HepG2 (cell line): ENCODE results near the gene SLC50A1. TPM values are rescaled to one million over a fixed set of nuclear protein-coding genes. Genes with fewer than 3 reads are reported as not detected.
A peak's percentile ranks its signal among the peaks of the same experiment; 100 is the strongest.

Source experiments
- AKNA ChIP-seq: sonication (generic); formaldehyde crosslinking; IDR thresholded peaks from 2 replicates; pipeline ENCODE4 v1.4.0; 2020; ENCODE audit warnings: missing genetic modification reagents, borderline replicate concordance
- CEBPZ ChIP-seq: IDR thresholded peaks from 2 replicates; pipeline ENCODE4 v1.6.1; 2012; ENCODE audit warnings: low read length, improper control_type of control experiment
- GZF1 ChIP-seq: sonication (generic); formaldehyde crosslinking; IDR thresholded peaks from 2 replicates; pipeline ENCODE4 v1.5.1; 2020; ENCODE audit warnings: mild to moderate bottlenecking, missing genetic modification reagents
- KDM5B ChIP-seq: sonication (generic); formaldehyde crosslinking; IDR thresholded peaks from 2 replicates; pipeline ENCODE4 v1.4.0; 2020; ENCODE audit warnings: missing genetic modification reagents, mild to moderate bottlenecking, borderline replicate concordance
- LCORL ChIP-seq, 2 experiments: fragments of 450-650 bp in 1 of 2; sonication (generic) in 1 of 2; formaldehyde crosslinking in 1 of 2; IDR thresholded peaks; 2 replicates each; pipeline versions ENCODE4 v1.5.0 to v1.6.1; 2017 to 2020; ENCODE audit warnings: antibody characterized with exemption in 1 of 2, missing genetic modification reagents in 1 of 2
- MEIS2 ChIP-seq: sonication (generic); formaldehyde crosslinking; IDR thresholded peaks from 2 replicates; pipeline ENCODE4 v1.9.0; 2021; ENCODE audit warnings: mild to moderate bottlenecking, missing genetic modification reagents
- NRL ChIP-seq: sonication (generic); formaldehyde crosslinking; IDR thresholded peaks from 2 replicates; pipeline ENCODE4 v1.5.0; 2020; ENCODE audit warnings: missing genetic modification reagents, mild to moderate bottlenecking, moderate library complexity, borderline replicate concordance
- PAF1 ChIP-seq: IDR thresholded peaks from 2 replicates; pipeline ENCODE4 v1.6.1; 2016; ENCODE audit warnings: missing genetic modification reagents, missing compliant biosample characterization
- SAP130 ChIP-seq: IDR thresholded peaks from 2 replicates; pipeline ENCODE4 v1.6.1; 2016; ENCODE audit warnings: low read depth
- SNRNP70 ChIP-seq: fragments of 200-400 bp; formaldehyde crosslinking; IDR thresholded peaks from 2 replicates; pipeline ENCODE4 v1.6.1; 2017; ENCODE audit warnings: mild to moderate bottlenecking, low read depth, low read length, moderate library complexity
- SP2 ChIP-seq: sonication (generic); formaldehyde crosslinking; IDR thresholded peaks from 2 replicates; pipeline ENCODE4 v1.5.1; 2020; ENCODE audit warnings: mild to moderate bottlenecking, missing genetic modification reagents
- SRSF9 ChIP-seq: fragments of 200-400 bp; formaldehyde crosslinking; IDR thresholded peaks from 2 replicates; pipeline ENCODE4 v1.6.1; 2018; ENCODE audit warnings: borderline replicate concordance, mild to moderate bottlenecking, low read depth, low read length; ENCODE audit not compliant: insufficient read depth, poor library complexity, severe bottlenecking
- ZFP1 ChIP-seq: IDR thresholded peaks from 2 replicates; pipeline ENCODE4 v1.6.1; 2016
- ZFP90 ChIP-seq: sonication (generic); formaldehyde crosslinking; IDR thresholded peaks from 2 replicates; pipeline ENCODE4 v1.8.0; 2022; ENCODE audit warnings: missing genetic modification reagents, mild to moderate bottlenecking, inconsistent platforms, borderline replicate concordance
- ZNF329 ChIP-seq: sonication (generic); formaldehyde crosslinking; IDR thresholded peaks from 2 replicates; pipeline ENCODE4 v1.9.0; 2021; ENCODE audit warnings: low read depth, mild to moderate bottlenecking, missing genetic modification reagents
- ZNF788 ChIP-seq: sonication (generic); formaldehyde crosslinking; IDR thresholded peaks from 2 replicates; pipeline ENCODE4 v1.5.0; 2020; ENCODE audit warnings: mild to moderate bottlenecking, missing genetic modification reagents, borderline replicate concordance
- ZSCAN30 ChIP-seq: sonication (generic); formaldehyde crosslinking; IDR thresholded peaks from 2 replicates; pipeline ENCODE4 v1.5.0; 2020; ENCODE audit warnings: mild to moderate bottlenecking, missing genetic modification reagents
- polyA plus RNA-seq, 8 experiments: library from polyadenylated mRNA; depleted of rRNA in 3 of 8; stranded (reverse) in 7 of 8; unstranded in 1 of 8; fragments of >200 nt; fragmentation: Illumina TruSeq in 4 of 8; extraction: Trizol in 4 of 8; gene quantifications; 2 replicates each; pipeline versions ENCODE4 v1.2.1 to v1.2.3, GENCODE V29; 2011 to 2016; ENCODE audit warnings: low read depth in 4 of 8, missing spikeins in 1 of 8, mixed read lengths in 1 of 8; ENCODE audit not compliant: insufficient read depth in 1 of 8
- total RNA-seq, 5 experiments: library from RNA; depleted of rRNA; stranded (reverse); fragments of >200 nt; fragmentation: Illumina TruSeq; extraction: Trizol; gene quantifications; 2 replicates each; pipeline ENCODE4 v1.2.3, GENCODE V29; 2016; ENCODE audit warnings: low read depth in 1 of 5
- TF ChIP-seq, protein P1 (sequence below): sonication (generic); formaldehyde crosslinking; IDR thresholded peaks from 2 replicates; pipeline ENCODE4 v1.8.0; 2022; ENCODE audit warnings: mild to moderate bottlenecking, missing genetic modification reagents, moderate library complexity
- TF ChIP-seq, protein P2 (sequence below): sonication (generic); formaldehyde crosslinking; IDR thresholded peaks from 2 replicates; pipeline ENCODE4 v1.4.0; 2020; ENCODE audit warnings: missing genetic modification reagents

Gene SLC50A1
- total and polyA plus RNA-seq, 2 of the 13 experiments (the other 11 are each of a cell fraction or from before 2014, with no cell fraction given), result 22.5 to 46.8 TPM

DNA sequence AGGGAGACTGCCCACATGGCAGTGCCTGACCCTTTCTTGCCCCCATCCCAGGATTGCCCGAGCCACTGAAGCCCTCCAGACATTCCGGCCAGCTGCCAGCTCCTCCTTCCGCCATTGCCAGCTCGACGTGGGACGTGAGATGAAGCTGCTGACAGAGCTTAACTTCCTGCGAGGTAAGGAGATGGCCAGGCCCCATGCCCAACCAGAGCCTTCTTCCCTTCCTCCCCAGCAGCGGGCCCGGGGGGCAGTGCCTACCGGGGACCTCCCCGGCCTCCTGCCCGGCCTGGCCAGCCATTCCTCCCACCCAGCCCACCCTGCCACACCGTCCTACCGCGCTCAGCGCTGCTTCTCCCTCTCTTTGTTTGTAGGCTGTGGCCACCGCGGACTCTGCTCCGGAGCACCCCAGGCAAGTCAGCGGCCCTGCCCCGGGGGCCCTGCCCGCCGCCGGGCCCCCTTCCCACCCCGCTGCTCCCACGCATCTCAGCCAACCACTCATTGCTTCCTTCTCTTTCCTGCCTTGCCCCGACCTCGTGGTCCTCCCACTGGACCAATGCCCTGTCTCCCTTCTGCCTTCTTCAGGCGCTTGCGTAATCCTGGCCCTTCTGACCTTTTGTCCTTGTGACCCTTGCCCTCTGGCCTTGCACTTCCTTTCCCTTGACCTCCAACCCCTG lies 42.9 kb downstream of the SLC50A1 start (continued):
- TF ChIP-seq, protein P1, sequence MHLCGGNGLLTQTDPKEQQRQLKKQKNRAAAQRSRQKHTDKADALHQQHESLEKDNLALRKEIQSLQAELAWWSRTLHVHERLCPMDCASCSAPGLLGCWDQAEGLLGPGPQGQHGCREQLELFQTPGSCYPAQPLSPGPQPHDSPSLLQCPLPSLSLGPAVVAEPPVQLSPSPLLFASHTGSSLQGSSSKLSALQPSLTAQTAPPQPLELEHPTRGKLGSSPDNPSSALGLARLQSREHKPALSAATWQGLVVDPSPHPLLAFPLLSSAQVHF (CRISPR knock-in tag), result no peak
- no peak for TF ChIP-seq GZF1 (CRISPR knock-in tag)
- TF ChIP-seq SP2 (CRISPR knock-in tag), result 0 out of 2 replicates have a peak, but pooled peaks have one; percentile 25
- no peak for TF ChIP-seq KDM5B (CRISPR knock-in tag)
- no peak; the same call in 1 of the 2 replicates for TF ChIP-seq ZNF788 (CRISPR knock-in tag)
- TF ChIP-seq SNRNP70, result no peak
- TF ChIP-seq MEIS2 (CRISPR knock-in tag), result no peak
- TF ChIP-seq ZNF329, result no peak
- no peak for TF ChIP-seq LCORL (IDR thresholded peaks at IDR 0.05)
- peak; percentile 60; the same call in 1 of the 2 replicates for TF ChIP-seq LCORL (CRISPR knock-in tag; IDR thresholded peaks at IDR 0.05)
- TF ChIP-seq ZFP90 (CRISPR knock-in tag), result no peak
- TF ChIP-seq SAP130 (CRISPR knock-in tag), result 0 out of 2 replicates have a peak, but pooled peaks have one; percentile 36
- TF ChIP-seq ZFP1 (CRISPR knock-in tag), result no peak
- no peak for TF ChIP-seq PAF1 (CRISPR knock-in tag)
- no peak for TF ChIP-seq AKNA (CRISPR knock-in tag)
- no peak for TF ChIP-seq ZSCAN30 (CRISPR knock-in tag)
- TF ChIP-seq CEBPZ, result no peak
- TF ChIP-seq NRL, result no peak
- TF ChIP-seq, protein P2, sequence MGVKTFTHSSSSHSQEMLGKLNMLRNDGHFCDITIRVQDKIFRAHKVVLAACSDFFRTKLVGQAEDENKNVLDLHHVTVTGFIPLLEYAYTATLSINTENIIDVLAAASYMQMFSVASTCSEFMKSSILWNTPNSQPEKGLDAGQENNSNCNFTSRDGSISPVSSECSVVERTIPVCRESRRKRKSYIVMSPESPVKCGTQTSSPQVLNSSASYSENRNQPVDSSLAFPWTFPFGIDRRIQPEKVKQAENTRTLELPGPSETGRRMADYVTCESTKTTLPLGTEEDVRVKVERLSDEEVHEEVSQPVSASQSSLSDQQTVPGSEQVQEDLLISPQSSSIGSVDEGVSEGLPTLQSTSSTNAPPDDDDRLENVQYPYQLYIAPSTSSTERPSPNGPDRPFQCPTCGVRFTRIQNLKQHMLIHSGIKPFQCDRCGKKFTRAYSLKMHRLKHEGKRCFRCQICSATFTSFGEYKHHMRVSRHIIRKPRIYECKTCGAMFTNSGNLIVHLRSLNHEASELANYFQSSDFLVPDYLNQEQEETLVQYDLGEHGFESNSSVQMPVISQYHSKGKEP (CRISPR knock-in tag), result no peak
- no peak for TF ChIP-seq SRSF9
